Iris pigment epithelial cell (primary cell): ENCODE results near the gene LRRC3.
A peak's percentile ranks its signal among the peaks of the same experiment; 100 is the strongest.

Source experiments
- DNase-seq: peaks from one replicate; pipeline ENCODE4 v3.0.0-alpha.2; 2011; ENCODE audit warnings: low read depth

The LRRC3 gene

GRCh38 chr21:44440241-44441040, 14.9 kb upstream of the LRRC3 start:
- DNase-seq = no peak

- DNase-seq = no peak
Observed at GRCh38 chr21:44441041-44441400, 14.3 kb upstream of the LRRC3 start.

- no peak for DNase-seq
Observed at GRCh38 chr21:44441581-44442265, 13.6 kb upstream of the LRRC3 start.

GRCh38 chr21:44442266-44443125, 12.8 kb upstream of the LRRC3 start:
- DNase-seq = no peak

- no peak for DNase-seq
Observed at GRCh38 chr21:44443291-44443890, 11.9 kb upstream of the LRRC3 start.

- no peak for DNase-seq
Observed at GRCh38 chr21:44443891-44444285, 11.4 kb upstream of the LRRC3 start.

- no peak for DNase-seq
Observed at GRCh38 chr21:44444286-44444931, 10.9 kb upstream of the LRRC3 start.

GRCh38 chr21:44445145-44445812, 10.0 kb upstream of the LRRC3 start:
- DNase-seq = no peak

GRCh38 chr21:44448651-44449131, 6.6 kb upstream of the LRRC3 start:
- no peak for DNase-seq

- no peak for DNase-seq
Observed at GRCh38 chr21:44449473-44450363, 5.6 kb upstream of the LRRC3 start.

- no peak for DNase-seq
Observed at GRCh38 chr21:44450402-44450801, 4.9 kb upstream of the LRRC3 start.

- DNase-seq = no peak
Observed at GRCh38 chr21:44450999-44451398, 4.3 kb upstream of the LRRC3 start.

- no peak for DNase-seq
Observed at GRCh38 chr21:44453120-44453519, 2.2 kb upstream of the LRRC3 start.

- no peak for DNase-seq
Observed at GRCh38 chr21:44454058-44454457, 1.3 kb upstream of the LRRC3 start.

- DNase-seq = peak; percentile 27
Observed at GRCh38 chr21:44455524-44456213, 359 bp downstream of the LRRC3 start.

GRCh38 chr21:44456214-44456914, 1.1 kb downstream of the LRRC3 start:
- no peak for DNase-seq

GRCh38 chr21:44456915-44457736, 1.8 kb downstream of the LRRC3 start:
- no peak for DNase-seq
